DMS79 treated with DMSO at 0.1 percent for 48 hours (cell line): ENCODE results near the gene ZYG11B.
"Not testable (repeated sequence)": the region's sequence is repeated elsewhere in the genome, so short reads cannot be mapped to it uniquely, and the experiment has no call there.

Experiments used
- DNase-seq: peaks from one replicate; lab custom pipeline; 2025; lab: John Stamatoyannopoulos, UW

The ZYG11B gene

GRCh38 chr1:52756020-52756419 is 29.8 kb downstream of the ZYG11B start:
- no peak for DNase-seq

DNA sequence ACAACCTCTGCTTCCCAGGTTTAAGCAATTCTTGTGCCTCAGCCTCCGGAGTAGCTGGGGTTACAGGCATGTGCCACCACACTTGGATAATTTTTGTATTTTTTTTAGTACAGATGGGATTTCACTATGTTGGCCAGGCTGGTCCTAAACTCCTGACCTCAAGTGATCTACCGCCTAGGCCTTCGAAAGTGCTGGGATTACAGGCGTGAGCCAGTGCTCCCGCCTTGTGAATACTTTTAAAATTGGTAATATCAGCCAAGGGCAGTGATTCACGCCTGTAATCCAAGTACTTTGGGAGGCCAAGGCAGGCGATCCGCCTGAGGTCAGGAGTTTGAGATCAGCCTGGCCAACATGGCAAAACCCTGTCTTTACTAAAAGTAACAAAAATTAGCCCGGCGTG is 33.7 kb downstream of the ZYG11B start:
- DNase-seq: no peak

GRCh38 chr1:52767596-52768280 is 41.5 kb downstream of the ZYG11B start:
- no peak for DNase-seq

- peak; percentile 66 for DNase-seq
Observed at GRCh38 chr1:52769346-52770033, 43.2 kb downstream of the ZYG11B start.

- no peak for DNase-seq
Observed at GRCh38 chr1:52771384-52771783, 45.1 kb downstream of the ZYG11B start.

- DNase-seq: no peak
Observed at GRCh38 chr1:52786148-52786547, 59.9 kb downstream of the ZYG11B start.

DNA sequence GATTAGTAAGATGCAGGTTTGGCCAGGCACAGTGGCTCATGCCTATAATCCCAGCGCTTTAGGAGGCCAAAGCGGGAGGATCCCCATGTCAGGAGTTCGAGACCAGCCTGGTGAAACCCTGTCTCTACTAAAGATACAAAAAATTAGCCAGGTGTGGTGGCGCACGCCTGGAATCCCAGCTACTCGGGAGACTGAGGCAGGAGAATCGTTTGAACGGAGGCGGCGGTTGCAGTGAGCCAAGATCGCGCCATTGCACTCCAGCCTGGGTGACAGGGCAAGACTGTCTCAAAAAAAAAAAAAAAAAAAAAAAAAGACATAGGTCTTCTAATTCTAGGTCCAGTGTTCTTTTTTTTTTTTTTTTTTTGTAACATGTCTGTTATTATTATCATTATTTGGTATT is 64.2 kb downstream of the ZYG11B start:
- not testable (repeated sequence) for DNase-seq

DNA sequence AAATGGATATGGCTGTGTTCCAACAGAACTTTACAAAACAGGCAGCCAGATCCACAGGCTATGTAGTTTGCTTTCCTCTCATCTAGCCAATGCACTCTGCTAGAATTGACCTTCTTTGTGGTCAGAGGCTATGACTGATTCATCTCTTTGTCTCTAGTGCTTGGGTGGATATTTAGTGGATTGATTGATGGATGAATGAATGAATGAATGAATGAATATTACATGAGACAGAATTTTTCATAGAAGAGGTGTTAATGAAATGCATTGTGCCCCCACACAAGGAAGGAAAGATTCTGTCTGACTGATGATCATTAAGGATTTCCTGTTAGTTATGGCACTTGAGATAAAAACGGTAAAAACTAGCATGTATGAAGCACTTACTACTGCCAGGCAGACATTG is 65.8 kb downstream of the ZYG11B start:
- no peak for DNase-seq

DNA sequence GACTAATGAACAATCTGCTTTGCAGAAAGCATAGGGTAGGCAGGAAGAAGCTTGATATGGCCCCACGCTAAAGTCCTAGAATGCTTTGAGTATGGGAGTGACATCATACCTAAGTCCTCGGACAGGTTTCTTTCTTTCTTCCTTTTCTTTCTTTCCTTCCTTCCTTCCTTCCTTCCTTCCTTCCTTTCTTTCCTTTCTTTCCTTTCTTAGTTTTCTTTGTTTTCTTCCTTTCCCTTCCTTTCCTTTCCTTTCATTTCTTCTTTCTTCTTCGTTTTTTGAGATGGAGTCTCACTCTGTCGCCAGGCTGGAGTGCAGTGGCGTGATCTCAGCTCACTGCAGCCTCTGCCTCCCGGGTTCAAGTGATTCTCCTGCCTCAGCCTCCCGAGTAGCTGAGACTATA is 67.5 kb downstream of the ZYG11B start:
- not testable (repeated sequence) for DNase-seq

- DNase-seq: no peak
Observed at GRCh38 chr1:52795464-52795863, 69.2 kb downstream of the ZYG11B start.

GRCh38 chr1:52798331-52798730 is 72.1 kb downstream of the ZYG11B start:
- DNase-seq: no peak

DNA sequence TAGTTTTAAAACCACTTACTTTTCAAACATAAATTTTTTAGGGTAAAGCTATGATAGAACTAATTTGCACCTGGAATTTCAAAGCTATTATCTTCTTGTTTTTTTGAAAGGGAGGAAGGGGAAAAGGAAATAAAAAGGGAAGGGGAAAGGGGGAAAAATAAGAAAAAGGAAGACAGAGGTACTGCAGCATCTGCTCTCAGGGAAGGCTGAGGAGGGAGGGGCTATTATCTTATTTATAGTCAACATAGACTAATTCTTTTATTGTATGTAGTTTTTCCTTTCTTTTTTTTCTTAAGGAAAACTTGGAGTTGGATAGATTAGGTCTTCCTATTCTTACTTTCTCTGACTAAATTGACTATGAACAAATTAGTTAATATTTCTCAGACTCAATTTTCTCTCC is 74.8 kb downstream of the ZYG11B start:
- DNase-seq: no peak

DNA sequence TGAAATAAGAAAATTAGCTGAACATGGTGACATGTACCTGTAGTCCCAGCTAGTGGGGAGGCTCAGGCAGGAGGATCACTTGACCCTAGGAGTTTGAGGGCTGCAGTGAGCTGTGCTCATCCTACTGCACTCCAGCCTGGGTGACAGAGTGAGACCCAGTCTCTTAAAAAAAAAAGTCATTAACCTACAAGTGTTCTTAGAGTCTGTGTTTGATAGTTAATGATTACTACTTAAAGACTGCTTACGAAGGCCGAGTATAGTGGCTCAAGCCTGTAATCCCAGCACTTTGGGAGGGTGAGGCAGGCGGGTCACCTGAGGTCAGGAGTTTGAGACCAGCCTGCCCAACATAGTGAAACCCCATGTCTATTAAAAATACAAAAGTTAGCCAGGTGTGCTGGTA is 77.8 kb downstream of the ZYG11B start:
- not testable (repeated sequence) for DNase-seq

DNA sequence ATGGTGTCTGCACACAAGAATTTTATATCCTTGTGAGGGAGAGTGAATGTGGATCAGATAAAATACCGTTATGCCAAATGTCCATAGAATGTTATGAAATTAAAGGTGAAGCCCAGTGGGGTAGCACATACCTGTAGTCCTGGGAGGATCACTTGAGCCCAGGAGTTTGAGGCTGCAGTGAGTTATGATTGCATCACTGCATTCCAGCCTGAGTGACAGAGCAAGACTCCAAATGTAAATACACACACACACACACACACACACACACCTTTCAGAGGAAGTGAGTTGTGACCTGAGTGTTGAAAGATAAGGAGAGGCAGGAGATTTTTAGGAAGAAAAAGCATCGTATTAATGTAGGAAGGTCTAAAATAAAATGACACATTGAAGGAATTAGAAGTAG is 88.2 kb downstream of the ZYG11B start:
- no peak for DNase-seq

- not testable (repeated sequence) for DNase-seq
Observed at GRCh38 chr1:52820830-52821229, 94.6 kb downstream of the ZYG11B start.

DNA sequence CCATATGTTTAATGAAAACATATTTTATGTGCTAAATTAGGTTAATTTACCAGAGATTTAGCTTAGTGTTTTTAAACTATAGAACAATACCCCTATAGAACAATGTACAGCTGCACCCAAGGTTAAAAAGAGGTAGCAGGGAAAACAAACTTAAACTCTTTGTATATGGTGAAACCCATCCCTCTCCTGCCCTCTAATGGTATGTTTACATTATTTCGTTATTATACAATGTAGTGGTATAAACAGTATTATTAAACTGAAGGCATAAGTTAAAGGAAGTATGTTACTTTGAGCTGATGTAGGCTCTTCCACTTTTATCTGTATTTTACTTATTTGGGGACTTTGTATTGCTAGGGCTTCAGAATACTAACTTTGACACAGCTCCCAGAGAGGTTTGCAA is 99.6 kb downstream of the ZYG11B start:
- peak; percentile 12 for DNase-seq

DNA sequence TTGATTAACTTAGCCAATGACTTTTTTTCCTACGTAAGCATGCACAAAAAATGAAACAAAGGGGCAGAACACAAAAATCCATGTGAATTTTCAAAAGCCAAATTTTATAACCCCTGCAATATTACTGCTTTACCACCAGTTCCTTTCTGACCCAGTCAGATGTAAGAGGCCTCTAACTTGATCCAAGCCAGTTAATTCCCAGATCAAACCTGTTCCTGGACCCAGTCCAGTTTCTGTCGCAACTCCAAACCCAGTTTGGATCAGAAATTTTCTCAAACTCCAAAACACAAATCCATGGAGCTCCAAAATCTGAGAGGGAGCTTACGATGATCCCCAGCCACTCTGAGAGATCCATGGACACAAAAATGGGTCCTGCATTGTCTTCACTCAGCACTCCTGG is 108.5 kb downstream of the ZYG11B start:
- no peak for DNase-seq

DNA sequence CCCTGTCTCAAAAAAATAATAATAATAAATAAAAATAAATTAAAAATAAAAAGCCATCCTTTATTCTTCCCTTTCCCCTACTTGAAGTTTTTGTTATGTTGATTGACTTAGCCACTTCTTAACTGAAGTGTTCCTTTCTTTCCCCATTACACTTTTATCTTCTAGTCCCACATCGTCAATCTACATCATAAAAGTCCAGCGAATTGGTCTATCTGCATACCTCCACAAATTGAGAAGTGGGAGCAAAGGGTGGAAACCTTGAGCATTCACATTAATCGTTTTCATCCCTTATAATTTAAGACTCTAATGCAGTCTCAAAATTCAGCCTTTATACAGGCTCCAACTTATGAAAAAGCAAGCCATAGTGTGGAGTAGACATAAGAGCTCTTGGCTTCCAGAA is 109.8 kb downstream of the ZYG11B start:
- DNase-seq: no peak

DNA sequence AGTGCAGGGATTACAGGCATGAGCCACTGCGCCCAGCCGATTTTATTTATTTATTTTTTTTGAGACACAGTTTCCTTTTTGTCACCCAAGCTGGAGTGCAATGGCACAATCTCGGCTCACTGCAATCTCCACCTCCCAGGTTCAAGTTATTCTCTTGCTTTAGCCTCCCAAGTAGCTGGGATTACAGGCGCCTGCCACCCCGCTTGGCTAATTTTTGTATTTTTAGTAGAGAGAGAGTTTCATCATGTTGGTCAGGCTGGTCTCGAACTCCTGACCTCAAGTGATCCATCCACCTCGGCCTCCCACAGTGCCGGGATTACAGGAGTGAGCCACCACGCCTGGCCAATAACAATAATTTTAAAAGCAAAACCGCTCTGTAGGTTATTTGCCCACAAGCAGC is 112.9 kb downstream of the ZYG11B start:
- DNase-seq: not testable (repeated sequence)

DNA sequence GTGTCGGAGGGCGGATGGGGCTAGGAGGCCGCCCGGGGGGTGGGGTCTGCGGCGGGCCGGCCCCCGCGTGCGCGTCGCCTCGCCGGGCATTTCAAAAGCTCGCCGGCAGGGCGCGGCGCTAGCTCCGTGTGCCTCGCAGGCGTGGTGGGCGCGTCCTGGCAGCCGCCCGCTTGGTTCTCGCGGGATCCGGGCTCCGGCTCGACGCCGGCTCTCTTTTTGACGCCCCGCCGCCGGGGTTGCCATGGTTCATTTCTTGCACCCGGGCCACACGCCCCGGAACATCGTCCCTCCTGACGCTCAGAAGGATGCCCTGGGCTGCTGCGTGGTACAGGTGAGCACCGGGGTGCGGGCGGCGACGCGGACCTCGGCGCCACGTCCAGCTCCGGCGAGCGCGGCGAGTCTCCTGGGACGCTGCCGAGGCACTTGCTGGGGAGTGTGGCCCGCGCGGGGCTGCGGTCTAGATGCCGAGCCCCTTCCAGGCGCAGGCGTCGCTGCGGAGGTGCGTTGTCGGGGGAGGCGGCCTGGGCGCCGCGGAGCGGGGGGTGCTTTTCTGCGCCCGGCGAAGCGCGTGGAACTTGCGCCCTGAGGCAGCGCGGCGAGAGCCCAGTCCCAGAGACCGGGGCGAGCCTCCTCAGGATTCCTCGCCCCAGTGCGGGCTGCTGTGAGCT is 116.5 kb downstream of the ZYG11B start, which contains the start of gene ZYG11A:
Gene ZYG11A (plus strand): TSS at position 118 of the 668 bp plus-strand sequence. CDS start 124 bp downstream, at position 242.
- DNase-seq: peak; percentile 65

DNA sequence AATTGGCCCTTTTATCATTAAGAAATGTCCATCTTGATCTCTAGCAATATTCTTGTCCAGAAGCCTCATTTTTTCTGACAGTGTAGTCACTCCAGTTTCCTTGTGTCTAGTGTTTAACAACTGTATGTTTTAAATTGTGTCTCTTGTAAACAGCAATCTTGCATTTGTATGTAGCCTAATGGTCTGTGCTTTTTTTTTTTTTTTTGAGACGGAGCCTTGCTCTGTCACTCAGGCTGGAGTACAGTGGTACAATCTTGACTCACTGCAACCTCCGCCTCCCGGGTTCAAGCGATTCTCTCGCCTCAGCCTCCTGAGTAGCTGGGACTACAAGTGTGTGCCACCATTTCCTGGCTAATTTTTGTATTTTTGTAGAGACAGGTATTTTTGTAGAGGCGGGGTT is 118.9 kb downstream of the ZYG11B start:
- DNase-seq: not testable (repeated sequence)

- DNase-seq: no peak
Observed at GRCh38 chr1:52848423-52848822, 122.2 kb downstream of the ZYG11B start.

GRCh38 chr1:52850951-52851350 is 124.7 kb downstream of the ZYG11B start:
- no peak for DNase-seq
